LNCAP (cell line): ENCODE data around the gene GRM1.

Source experiments
- CTCF ChIP-seq: fragments of 450-650 bp; IDR thresholded peaks from 2 replicates; pipeline ENCODE4 v1.5.1; 2017; ENCODE audit warnings: mild to moderate bottlenecking

GRM1 gene

GRCh38 chr6:146161664-146162063 is 132.8 kb downstream of the GRM1 start:
- no peak for TF ChIP-seq CTCF

- TF ChIP-seq CTCF = no peak
Observed at GRCh38 chr6:146169872-146170271, 141.0 kb downstream of the GRM1 start.

DNA sequence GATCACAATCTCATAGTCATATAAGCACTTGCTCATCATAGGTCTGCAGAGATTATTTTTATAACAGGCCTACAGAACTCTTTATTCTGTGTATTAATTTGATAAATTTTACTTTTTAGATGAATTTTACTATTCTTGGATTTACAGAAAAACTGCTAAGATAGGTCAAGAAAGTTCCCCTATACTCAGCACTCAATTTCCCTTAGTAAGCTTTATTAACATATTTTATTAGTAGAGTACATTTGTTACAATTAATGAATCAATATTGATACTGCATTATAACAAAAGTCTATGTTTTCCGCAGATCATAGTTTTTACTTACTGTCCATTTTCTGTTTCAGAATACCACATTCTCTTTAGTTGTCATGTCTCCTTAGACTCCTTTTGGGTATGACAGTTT is 148.9 kb downstream of the GRM1 start:
- TF ChIP-seq CTCF = no peak

DNA sequence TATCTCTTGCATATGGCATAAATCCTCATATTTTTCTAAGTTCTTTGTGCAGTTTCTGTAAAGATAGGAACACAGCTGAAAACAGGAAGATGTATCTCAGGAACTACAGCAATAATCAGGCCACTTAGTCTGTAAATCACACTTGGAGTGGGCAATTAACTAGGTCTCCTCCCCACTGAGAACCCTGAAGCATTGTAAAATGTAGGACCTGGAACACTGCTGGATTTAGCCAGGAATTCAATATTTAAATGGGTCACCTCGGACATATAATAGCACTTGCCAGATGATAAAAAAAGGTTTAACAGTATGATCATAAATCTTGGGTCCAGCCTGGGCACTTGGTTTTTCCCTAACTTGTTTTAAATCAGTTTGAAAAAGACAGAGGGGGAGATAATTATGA is 155.0 kb downstream of the GRM1 start:
- no peak for TF ChIP-seq CTCF

DNA sequence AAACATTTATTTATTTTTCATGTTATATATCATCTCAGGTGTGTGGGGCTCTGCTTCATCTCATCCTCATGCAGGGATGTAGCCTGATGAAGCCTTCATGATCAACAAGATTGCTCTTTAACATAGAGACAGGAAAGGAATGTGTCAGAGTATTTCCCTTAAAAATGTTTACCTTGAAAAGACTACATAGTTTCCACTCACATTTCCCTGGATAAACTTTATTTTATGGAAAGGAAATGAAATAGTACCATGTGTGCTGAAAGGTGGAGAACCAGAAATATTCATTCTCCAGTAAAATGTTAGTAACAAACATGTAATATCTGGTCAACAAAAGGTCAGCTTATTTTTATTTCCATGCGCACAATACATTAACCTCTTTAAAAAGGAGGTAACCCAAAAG is 155.8 kb downstream of the GRM1 start:
- no peak for TF ChIP-seq CTCF

DNA sequence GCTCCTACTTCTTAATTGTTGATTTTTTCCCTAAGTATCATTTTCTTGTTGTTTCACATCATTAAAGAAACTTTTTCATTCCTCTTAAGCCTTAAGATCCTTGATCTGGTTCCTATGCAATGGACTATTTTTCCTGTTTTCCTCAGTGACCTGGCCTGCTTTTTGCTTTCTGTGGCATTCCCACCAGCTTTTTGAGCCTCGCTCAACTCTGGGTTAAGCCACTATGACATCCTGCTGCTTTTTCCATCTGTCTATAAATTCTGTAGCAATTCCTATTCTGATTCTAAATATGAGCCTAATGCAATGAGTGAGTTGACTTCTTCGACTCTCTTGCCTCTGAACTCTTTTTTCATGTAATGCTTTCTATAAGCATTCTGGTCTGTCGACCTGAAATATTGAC is 160.3 kb downstream of the GRM1 start:
- TF ChIP-seq CTCF = no peak

GRCh38 chr6:146190581-146190980 is 161.7 kb downstream of the GRM1 start:
- no peak for TF ChIP-seq CTCF

DNA sequence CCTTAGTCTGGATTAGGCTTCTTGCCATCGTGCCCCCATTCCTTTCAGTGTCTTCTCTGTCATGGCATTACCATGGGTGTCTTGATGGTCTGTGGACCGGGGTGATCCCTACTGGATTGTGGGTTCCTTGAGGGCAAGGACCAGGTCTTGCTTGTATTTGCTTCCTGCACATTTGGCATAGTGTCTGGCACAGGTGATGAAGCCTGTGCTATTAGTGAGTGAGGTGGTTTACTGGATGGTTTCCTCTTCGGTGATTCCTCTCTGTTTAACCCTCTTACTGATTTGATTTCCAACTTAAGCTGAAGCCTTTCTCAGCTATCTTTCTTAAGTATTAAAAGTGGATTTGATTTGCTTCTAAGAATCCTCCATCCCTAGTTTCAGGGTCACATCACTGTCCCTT is 162.3 kb downstream of the GRM1 start:
- TF ChIP-seq CTCF = no peak
